GM18873 (cell line): ENCODE results near the gene NMS.
"Not testable (repeated sequence)": the region's sequence is repeated elsewhere in the genome, so short reads cannot be mapped to it uniquely, and the experiment has no call there.

Experiments
- ATAC-seq: cut with Tn5 transposase; IDR thresholded peaks from one replicate; pipeline ENCODE4 v1.9.1; 2021; ENCODE audit warnings: mild to moderate bottlenecking, moderate library complexity, moderate number of reproducible peaks; ENCODE audit not compliant: unreplicated experiment, low FRiP score

NMS gene, protein sequence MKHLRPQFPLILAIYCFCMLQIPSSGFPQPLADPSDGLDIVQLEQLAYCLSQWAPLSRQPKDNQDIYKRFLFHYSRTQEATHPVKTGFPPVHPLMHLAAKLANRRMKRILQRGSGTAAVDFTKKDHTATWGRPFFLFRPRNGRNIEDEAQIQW

GRCh38 chr2:100470182-100470581 lies at the start of gene NMS:
NMS (plus strand) TSS chr2:100470482; CDS start chr2:100470489, 7 bp downstream.
- ATAC-seq = no peak

- no peak for ATAC-seq
These were observed 47.8 kb upstream of the NMS start for GRCh38 chr2:100422320-100423055.

DNA sequence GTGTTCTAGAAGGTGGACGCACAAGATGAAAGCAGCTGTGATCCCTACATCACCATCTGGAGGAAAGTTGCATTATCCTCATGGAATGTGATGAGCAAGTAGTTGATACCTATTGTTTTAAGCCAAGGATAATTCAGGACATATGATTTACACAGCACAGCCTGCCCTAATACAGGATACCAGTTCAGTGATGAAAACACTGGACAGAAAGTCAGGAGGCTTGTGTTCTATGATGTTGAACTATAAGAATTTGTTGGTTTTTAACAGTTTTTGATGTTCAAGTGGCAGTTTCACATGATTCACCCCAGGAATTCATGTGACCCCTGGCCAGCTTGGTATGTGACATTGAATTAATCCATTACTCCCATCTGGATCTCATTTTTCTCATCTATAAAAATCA lies 46.7 kb upstream of the NMS start:
- ATAC-seq = no peak

- ATAC-seq = no peak
These were observed 45.9 kb upstream of the NMS start for GRCh38 chr2:100424277-100424875.

DNA sequence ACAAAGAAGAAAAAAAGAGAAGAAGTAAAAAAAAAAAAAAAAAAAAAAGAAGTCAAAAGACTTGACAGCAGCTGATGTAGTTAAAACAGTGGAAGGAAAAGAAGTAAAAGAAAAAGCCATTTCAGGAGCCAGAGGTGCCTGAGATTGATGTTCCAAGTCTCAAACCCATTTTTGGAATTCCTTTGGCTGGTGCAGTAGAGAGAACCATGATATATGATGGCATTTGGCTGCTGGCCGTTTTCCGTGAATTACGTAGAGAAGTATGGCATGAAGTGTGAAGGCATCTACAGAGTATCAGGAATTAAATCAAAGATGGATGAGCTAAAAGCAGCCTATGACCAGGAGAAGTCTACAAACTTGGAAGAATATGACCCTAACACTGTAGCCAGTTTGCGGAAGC lies 45.2 kb upstream of the NMS start:
- no peak for ATAC-seq

DNA sequence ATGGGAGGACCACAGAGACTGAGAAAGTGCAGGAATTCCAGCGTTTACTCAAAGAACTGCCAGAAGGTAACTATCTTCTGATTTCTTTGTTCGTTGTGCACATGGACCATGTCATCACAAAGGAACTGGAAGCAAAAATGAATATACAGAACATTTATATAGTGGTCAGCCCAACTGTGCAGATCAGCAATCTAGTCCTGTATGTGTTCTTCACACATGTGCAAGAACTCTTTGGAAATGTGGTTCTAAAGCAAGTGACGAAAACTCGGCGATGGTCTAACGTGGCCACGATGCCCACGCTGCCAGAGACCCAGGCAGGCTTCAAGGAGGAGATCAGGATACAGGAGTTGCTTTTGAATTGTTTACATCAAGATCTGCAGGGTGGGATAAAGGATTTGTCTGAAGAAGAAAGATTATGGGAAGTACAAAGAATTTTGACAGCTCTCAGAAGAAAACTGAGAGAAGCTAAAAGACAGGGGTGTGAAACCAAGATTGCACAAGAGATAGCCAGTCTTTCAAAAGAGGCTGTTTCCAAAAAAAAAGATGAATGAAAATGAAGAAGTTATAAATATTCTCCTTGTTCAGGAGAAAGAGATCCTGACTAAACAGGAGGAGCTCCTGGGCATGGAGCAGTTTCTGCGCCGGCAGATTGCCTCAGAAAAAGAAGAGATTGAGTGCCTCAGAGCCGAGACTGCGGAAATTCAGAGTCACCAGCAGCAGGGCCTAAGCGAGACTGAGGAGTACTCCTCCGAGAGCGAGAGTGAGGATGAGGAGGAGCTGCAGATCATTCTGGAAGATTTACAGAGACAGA lies 44.5 kb upstream of the NMS start:
- no peak for ATAC-seq

DNA sequence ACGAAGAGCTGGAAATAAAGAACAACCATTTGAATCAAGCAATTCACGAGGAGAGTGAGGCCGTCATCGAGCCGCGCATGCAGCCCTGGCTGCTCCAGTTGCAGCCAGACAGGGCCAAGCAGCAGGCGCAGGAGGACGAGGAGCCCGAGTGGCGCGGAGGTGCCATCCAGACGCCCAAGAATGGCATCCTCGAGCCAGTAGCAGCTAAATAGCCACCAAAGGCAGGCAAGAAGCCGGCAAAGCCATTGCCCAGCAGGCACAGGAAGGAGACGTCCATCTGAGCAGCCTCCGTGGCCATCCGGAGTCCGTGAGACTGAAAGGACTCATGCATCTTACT lies 43.9 kb upstream of the NMS start:
- no peak for ATAC-seq

GRCh38 chr2:100427111-100427510 lies 43.2 kb upstream of the NMS start:
- no peak for ATAC-seq

- no peak for ATAC-seq
These were observed 42.5 kb upstream of the NMS start for GRCh38 chr2:100427627-100428258.

DNA sequence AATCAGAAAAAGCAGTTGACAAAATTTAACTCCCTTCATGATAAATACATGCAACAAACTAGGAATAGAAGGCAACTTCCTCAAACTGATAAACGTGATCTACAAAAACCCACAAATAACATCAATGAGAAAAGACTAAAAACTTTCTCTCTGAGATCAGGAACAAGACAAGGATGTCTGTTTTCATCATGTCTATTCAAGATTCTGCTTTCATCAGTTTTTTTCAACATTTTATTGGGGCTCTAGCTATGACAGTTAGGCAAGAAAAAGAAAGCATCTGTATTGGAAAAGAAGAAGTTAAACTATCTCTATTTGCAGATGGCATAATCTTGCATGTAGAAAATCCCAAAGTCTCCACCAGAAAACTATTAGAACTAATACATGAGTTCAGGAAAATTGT lies 40.6 kb upstream of the NMS start:
- no peak for ATAC-seq

- no peak for ATAC-seq
These were observed 32.5 kb upstream of the NMS start for GRCh38 chr2:100437751-100438150.

GRCh38 chr2:100446696-100447095 lies 23.6 kb upstream of the NMS start:
- ATAC-seq = no peak

GRCh38 chr2:100451092-100451491 lies 19.2 kb upstream of the NMS start:
- ATAC-seq = no peak

GRCh38 chr2:100451734-100452133 lies 18.5 kb upstream of the NMS start:
- ATAC-seq = no peak

DNA sequence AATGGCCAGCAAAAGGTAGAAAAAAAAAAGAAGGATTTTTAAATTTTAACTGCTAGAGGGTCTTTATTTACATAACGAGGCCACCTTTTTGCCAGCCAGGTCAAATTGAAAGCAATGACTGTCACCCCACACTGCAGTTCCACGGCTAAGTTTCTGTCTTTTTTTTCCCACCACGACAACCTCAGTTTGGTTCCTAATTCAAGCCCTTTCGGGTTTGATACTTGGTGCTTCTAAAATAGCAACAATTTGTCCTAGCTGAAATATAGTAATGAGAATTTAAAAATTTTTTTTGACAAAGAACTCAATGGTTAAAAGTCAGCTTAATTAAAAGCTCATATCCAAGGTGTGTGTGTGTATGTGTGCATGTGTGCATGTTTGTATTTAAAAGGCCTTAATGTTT lies 16.4 kb upstream of the NMS start:
- ATAC-seq = no peak

- ATAC-seq = not testable (repeated sequence)
These were observed 13.9 kb upstream of the NMS start for GRCh38 chr2:100456357-100456756.

GRCh38 chr2:100460904-100461530 lies 9.3 kb upstream of the NMS start:
- no peak for ATAC-seq

- no peak for ATAC-seq
These were observed 724 bp downstream of the NMS start for GRCh38 chr2:100470898-100471514.

DNA sequence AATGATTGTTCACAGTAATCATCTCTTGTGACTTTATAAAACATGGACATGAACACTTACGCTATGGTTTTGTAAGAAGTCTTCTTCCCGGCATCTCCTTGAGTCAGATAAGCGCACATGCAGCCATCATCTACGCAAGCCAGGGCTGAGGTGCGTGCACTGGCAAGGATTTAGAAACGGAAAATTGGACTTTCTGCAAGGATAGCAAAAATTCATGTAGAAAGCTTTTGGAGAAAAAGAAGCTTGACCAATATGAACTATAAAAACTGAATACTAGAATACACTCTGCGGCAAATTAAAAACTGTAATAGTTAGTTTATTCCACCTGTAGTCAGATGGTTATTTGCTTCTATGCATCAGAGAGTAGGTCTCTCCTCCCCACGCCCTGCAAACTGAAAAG lies 6.3 kb downstream of the NMS start:
- no peak for ATAC-seq

- no peak for ATAC-seq
These were observed 12.5 kb downstream of the NMS start for GRCh38 chr2:100482741-100483140.
